Motor neuron (in vitro differentiated cells): ENCODE data around the gene JAG2. TPM values are rescaled to one million over a fixed set of nuclear protein-coding genes. Genes with fewer than 3 reads are reported as not detected.
A peak's percentile ranks its signal among the peaks of the same experiment; 100 is the strongest.

Source experiments
- ATAC-seq, 8 experiments: fragments of 200-7000 bp; cut with Tn5 transposase; replicated peaks in 6 of 8; 2 replicates each; pipeline ENCODE4 v1.8.0; 2021; ENCODE audit warnings: mild to moderate bottlenecking in 8 of 8, moderate library complexity in 8 of 8
- H3K27ac ChIP-seq, 2 donors: fragments of 250-450 bp; sonication (Bioruptor Pico); 2 replicates each; pipeline ENCODE4 v1.9.0; 2021; ENCODE audit warnings: antibody characterized with exemption in 2 of 2, mild to moderate bottlenecking in 2 of 2, moderate library complexity in 1 of 2
- H3K4me1 ChIP-seq, 2 donors: fragments of 250-450 bp; sonication (Bioruptor Pico); replicated peaks in 1 of 2; 2 replicates each; pipeline ENCODE4 v1.6.1; 2021; ENCODE audit warnings: antibody characterized with exemption in 2 of 2, mild to moderate bottlenecking in 2 of 2, moderate library complexity in 1 of 2
- H3K4me3 ChIP-seq, 5 donors: fragments of 250-450 bp; sonication (Bioruptor Pico); 2 replicates each; pipeline ENCODE4 v1.9.0; 2021; ENCODE audit warnings: antibody characterized with exemption in 5 of 5, mild to moderate bottlenecking in 5 of 5, moderate library complexity in 4 of 5
- WGBS, 10 experiments: fragments of 450-650 bp; shearing (Covaris generic); methylation state at CpG; one replicate each; pipeline ENCODE4 v1.0.0; 2022; 5-methylcytosine and 5-hydroxymethylcytosine counted together
- in situ Hi-C, 9 experiments: fragments of 400-800 bp; cut with MboI; loops; one replicate each; pipeline ENCODE4 v1.15.0; 2021; ENCODE audit warnings: low sequenced_read_pairs in 9 of 9, low pct_unique_long_range_greater_than_20kb in 2 of 9; ENCODE audit not compliant: unreplicated experiment in 9 of 9
- total RNA-seq, 8 experiments: library from RNA; unstranded; fragments of 300-600 nt; gene quantifications; 2 replicates each; pipeline versions ENCODE4 v1.2.3 to v1.2.4, GENCODE V29; 2022

JAG2 gene
- total RNA-seq, 8 experiments from 2014 or later: 2.9 to 11.4 (median 5.2) TPM

- WGBS, 10 experiments: 19 to 100% (median 60%) methylated on average over 1 to 5 of the region's 9 CpGs; no CpG with 5 or more reads in 1 of the 10 experiments
- in situ Hi-C loops: no loop called here
- Histone ChIP-seq H3K4me3 (no peak overlapping the region), H3K27ac (no peak overlapping the region), H3K4me1 (no peaks in the 10 kb centered on the region)
- ATAC-seq: no peak
Measured at GRCh38 chr14:105126981-105127329, 41.6 kb downstream of the JAG2 start.

GRCh38 chr14:105126126-105126980 lies 42.2 kb downstream of the JAG2 start:
- ATAC-seq: no peak
- in situ Hi-C loops: no loop called here

GRCh38 chr14:105124823-105125222 lies 43.8 kb downstream of the JAG2 start:
- Histone ChIP-seq H3K4me1 (no peaks in the 10 kb centered on the region), H3K4me3 (no peak overlapping the region), H3K27ac (no peak overlapping the region)
- in situ Hi-C loops: no loop called here
- 0 to 73% (median 0%) methylated on average over 1 to 2 of the region's 5 CpGs; no CpG with 5 or more reads in 7 of the 10 experiments for WGBS, 10 experiments
- no peak for ATAC-seq

More at GRCh38 chr14:105126126-105126980, 42.2 kb downstream of the JAG2 start:
- H3K4me3 ChIP-seq: no peak overlapping the region
- WGBS, 10 experiments: 30 to 94% (median 68%) methylated on average over 3 to 16 of the region's 22 CpGs; no CpG with 5 or more reads in 2 of the 10 experiments
- H3K27ac ChIP-seq: no peak overlapping the region
- no peaks in the 10 kb centered on the region for H3K4me1 ChIP-seq

DNA sequence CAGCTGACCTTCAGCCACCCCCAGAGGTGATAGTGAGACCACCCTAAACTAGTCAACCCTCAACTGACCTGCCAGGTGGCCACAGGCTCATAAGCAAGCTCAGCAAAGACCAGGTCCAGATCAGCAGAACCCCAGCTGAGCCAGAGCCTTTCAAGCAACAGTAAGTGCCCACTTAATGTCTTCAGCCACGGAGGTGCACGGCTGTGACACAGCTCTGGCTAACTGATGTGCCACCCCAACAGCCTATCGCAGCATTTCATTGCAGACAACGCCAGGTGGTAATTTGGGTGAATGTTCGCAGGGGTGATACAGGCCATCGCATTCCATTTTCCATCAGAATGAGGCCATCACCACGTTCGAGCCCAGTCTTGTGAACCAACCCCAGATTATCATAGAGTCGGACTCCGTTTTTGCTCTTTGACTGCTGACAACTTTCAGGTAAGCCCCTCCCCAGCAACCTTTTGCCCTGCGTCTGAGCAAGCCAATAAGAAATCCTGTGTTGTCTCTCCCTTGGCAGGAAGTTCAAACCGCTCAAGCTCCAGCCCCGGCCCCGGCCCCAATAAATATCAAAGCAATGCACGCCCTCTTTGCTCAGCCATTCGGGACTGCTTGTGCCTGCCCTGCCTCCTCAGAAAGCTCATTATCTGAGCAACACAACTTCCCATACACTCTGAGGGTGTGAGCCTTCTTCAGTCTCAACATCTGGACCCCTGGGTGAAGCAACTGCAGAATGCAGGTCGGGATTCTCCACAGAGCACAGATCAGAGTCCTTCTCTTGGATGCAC lies 44.4 kb downstream of the JAG2 start:
- H3K4me1 ChIP-seq: no peaks in the 10 kb centered on the region
- in situ Hi-C loops: no loop called here
- ATAC-seq: peak in 3 of 8 experiments; percentile 24 to 51 (median 30)
- no peak overlapping the region for H3K4me3 ChIP-seq
- H3K27ac ChIP-seq: no peak overlapping the region
- WGBS, 10 experiments: 20 to 57% (median 25%) methylated on average over 1 to 11 of the region's 17 CpGs; no CpG with 5 or more reads in 3 of the 10 experiments

GRCh38 chr14:105123064-105123665 lies 45.4 kb downstream of the JAG2 start:
- 20 to 100% (median 69%) methylated on average over 1 to 4 of the region's 5 CpGs; no CpG with 5 or more reads in 2 of the 10 experiments for WGBS, 10 experiments
- no peak overlapping the region for H3K27ac ChIP-seq
- H3K4me3 ChIP-seq: no peak overlapping the region
- ATAC-seq: peak in 3 of 8 experiments; percentile 53 to 86 (median 72)
- in situ Hi-C loops: no loop called here
- H3K4me1 ChIP-seq: no peaks in the 10 kb centered on the region

- H3K4me3 ChIP-seq: no peak overlapping the region
- H3K27ac ChIP-seq: no peak overlapping the region
- in situ Hi-C loops: no loop called here
- no peaks in the 10 kb centered on the region for H3K4me1 ChIP-seq
- WGBS, 10 experiments: 25 to 83% (median 60%) methylated on average over 1 to 4 of the region's 6 CpGs; no CpG with 5 or more reads in 3 of the 10 experiments
- peak in 1 of 8 experiments; percentile 4 for ATAC-seq
Measured at GRCh38 chr14:105120056-105120455, 48.5 kb downstream of the JAG2 start.

GRCh38 chr14:105119408-105120025 lies 49.1 kb downstream of the JAG2 start:
- Histone ChIP-seq H3K4me1 (no peaks in the 10 kb centered on the region), H3K27ac (no peak overlapping the region), H3K4me3 (no peak overlapping the region)
- WGBS, 10 experiments: 17 to 66% (median 62%) methylated on average over 1 to 9 of the region's 12 CpGs; no CpG with 5 or more reads in 4 of the 10 experiments
- ATAC-seq: peak in 1 of 8 experiments; percentile 45
- in situ Hi-C loops: no loop called here

DNA sequence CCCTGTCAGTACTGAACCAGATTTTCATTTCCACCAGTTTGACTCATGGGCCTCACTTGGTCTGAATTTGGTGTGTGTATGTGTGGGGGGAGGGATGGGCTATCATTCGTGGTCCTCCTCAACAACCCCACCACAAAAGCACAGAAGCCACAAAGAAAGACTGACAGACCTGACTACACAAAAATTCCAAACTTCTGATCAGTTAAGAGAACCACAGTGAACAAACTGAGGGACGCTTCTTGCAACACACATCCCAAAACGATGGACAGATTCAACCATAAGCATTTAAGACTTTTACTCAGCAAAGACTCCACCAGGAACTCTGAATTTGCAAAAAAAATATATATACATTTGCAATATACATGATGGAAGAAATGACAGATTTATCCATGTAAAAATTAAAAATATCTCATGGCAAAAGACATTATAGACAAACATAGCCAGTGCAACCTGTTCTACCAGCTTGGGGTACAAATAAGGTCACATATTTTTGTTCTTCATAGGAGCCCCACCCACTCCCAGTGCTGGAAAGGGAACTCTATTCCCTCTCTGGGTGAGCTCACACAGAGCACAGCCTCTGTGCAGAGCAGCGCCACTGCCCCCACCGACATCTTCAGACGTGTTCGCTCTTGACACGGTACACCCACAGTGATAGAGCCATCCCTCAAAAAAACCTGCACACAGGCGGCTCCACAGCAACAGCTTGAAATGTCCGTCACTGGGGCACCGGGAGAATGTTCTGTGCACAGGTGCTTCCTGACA lies 49.7 kb downstream of the JAG2 start:
- peak in 1 of 8 experiments; percentile 13 for ATAC-seq
- in situ Hi-C loops: no loop called here
- Histone ChIP-seq H3K27ac (no peak overlapping the region), H3K4me3 (no peak overlapping the region), H3K4me1 (no peaks in the 10 kb centered on the region)
- 20 to 80% (median 56%) methylated on average over 1 to 10 of the region's 11 CpGs; no CpG with 5 or more reads in 3 of the 10 experiments for WGBS, 10 experiments

DNA sequence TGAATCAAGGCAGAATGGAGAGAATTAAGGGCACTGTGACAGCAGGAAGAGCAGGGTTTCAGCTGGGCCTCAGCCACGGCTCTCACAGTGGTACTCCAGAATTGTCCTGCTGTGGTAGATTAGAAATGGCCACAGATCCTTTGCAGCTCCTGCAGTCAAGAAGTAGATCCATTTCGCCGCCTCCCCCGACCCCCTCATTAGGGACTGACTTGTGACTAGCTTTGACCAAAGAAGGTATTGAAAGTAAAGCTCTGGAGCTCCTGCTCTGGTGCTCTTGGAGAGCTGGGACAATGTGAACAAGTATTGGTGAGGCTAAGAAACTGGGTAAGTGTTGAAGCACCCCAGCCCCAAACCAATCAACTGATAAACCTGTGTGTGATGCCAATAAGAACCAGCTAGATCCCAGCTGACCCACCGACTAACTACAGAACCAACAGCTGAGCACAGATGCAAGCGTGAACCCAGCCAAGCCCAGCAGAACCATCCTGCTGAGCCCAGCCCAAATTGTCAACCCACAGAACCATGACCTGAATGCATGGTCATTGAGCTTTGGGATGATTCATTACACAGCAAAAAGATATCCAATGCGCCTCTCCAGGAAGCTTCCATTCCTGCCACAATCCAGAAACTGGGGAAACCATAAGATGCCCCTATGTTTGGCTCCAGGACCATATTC lies 50.7 kb downstream of the JAG2 start:
- 20 to 100% (median 71%) methylated on average over 1 to 6 of the region's 7 CpGs; no CpG with 5 or more reads in 1 of the 10 experiments for WGBS, 10 experiments
- Histone ChIP-seq H3K4me1 (no peaks in the 10 kb centered on the region), H3K4me3 (no peak overlapping the region), H3K27ac (no peak overlapping the region)
- in situ Hi-C loops: no loop called here
- no peak for ATAC-seq

- Histone ChIP-seq H3K27ac (no peak overlapping the region), H3K4me3 (no peak overlapping the region), H3K4me1 (no peaks in the 10 kb centered on the region)
- ATAC-seq: no peak
- WGBS, 10 experiments: 50 to 100% (median 80%) methylated on average over 1 to 2 of the region's 2 CpGs; no CpG with 5 or more reads in 5 of the 10 experiments
- in situ Hi-C loops: no loop called here
Measured at GRCh38 chr14:105117257-105117646, 51.3 kb downstream of the JAG2 start.

- no peaks in the 10 kb centered on the region for H3K4me1 ChIP-seq
- no peak overlapping the region for H3K27ac ChIP-seq
- in situ Hi-C loops: no loop called here
- WGBS, 10 experiments: 13 to 100% (median 78%) methylated on average over 1 to 6 of the region's 12 CpGs; no CpG with 5 or more reads in 3 of the 10 experiments
- no peak overlapping the region for H3K4me3 ChIP-seq
- no peak for ATAC-seq
Measured at GRCh38 chr14:105116451-105117256, 51.9 kb downstream of the JAG2 start.
